ENCODE data around the gene IGF1R.

The IGF1R gene

GRCh38 chr15:98946301-98947255 lies 298.2 kb downstream of the IGF1R start:
- DNase-seq (ENCODE audit: low spot score): no peak

- no peak for DNase-seq (ENCODE audit: low spot score)
Measured at GRCh38 chr15:98948456-98948855, 300.1 kb downstream of the IGF1R start.

GRCh38 chr15:98948941-98949340 lies 300.6 kb downstream of the IGF1R start:
- DNase-seq (ENCODE audit: low spot score): no peak

GRCh38 chr15:98949624-98950023 lies 301.3 kb downstream of the IGF1R start:
- DNase-seq (ENCODE audit: low spot score): no peak

- no peak for DNase-seq (ENCODE audit: low spot score)
Measured at GRCh38 chr15:98950248-98950647, 301.9 kb downstream of the IGF1R start.

GRCh38 chr15:98951004-98951403 lies 302.7 kb downstream of the IGF1R start:
- DNase-seq (ENCODE audit: low spot score): no peak

- no peak for DNase-seq (ENCODE audit: low spot score)
Measured at GRCh38 chr15:98951493-98952320, 303.4 kb downstream of the IGF1R start.

- no peak for DNase-seq (ENCODE audit: low spot score)
Measured at GRCh38 chr15:98952381-98952803, 304.1 kb downstream of the IGF1R start.

- no peak for DNase-seq (ENCODE audit: low spot score)
Measured at GRCh38 chr15:98953000-98953787, 304.9 kb downstream of the IGF1R start.

- no peak for DNase-seq (ENCODE audit: low spot score)
Measured at GRCh38 chr15:98953968-98954367, 305.6 kb downstream of the IGF1R start.

GRCh38 chr15:98954411-98954810 lies 306.1 kb downstream of the IGF1R start:
- no peak for DNase-seq (ENCODE audit: low spot score)

- DNase-seq (ENCODE audit: low spot score): no peak
Measured at GRCh38 chr15:98955331-98955730, 307.0 kb downstream of the IGF1R start.

GRCh38 chr15:98955961-98956723 lies 307.8 kb downstream of the IGF1R start:
- no peak for DNase-seq (ENCODE audit: low spot score)

- no peak for DNase-seq (ENCODE audit: low spot score)
Measured at GRCh38 chr15:98956796-98957553, 308.6 kb downstream of the IGF1R start.

GRCh38 chr15:98957655-98958054 lies 309.3 kb downstream of the IGF1R start:
- DNase-seq (ENCODE audit: low spot score): no peak

- DNase-seq (ENCODE audit: low spot score): no peak
Measured at GRCh38 chr15:98958076-98958475, 309.7 kb downstream of the IGF1R start.

- DNase-seq (ENCODE audit: low spot score): no peak
Measured at GRCh38 chr15:98958918-98959639, 310.7 kb downstream of the IGF1R start.

- no peak for DNase-seq (ENCODE audit: low spot score)
Measured at GRCh38 chr15:98959640-98960007, 311.3 kb downstream of the IGF1R start.

GRCh38 chr15:98960555-98961050 lies 312.3 kb downstream of the IGF1R start:
- no peak for DNase-seq (ENCODE audit: low spot score)

- no peak for DNase-seq (ENCODE audit: low spot score)
Measured at GRCh38 chr15:98963444-98963843, 315.1 kb downstream of the IGF1R start.

All from D341Med (cell line).